ENCODE results near the gene DLEC1. TPM values are rescaled to one million over a fixed set of nuclear protein-coding genes. Genes with fewer than 3 reads are reported as not detected.

Gene DLEC1
- total and polyA plus RNA-seq, 2 donors (not counting 1 experiment from before 2014, with no cell fraction given), result under 0.01 to 0.02 TPM

DNA sequence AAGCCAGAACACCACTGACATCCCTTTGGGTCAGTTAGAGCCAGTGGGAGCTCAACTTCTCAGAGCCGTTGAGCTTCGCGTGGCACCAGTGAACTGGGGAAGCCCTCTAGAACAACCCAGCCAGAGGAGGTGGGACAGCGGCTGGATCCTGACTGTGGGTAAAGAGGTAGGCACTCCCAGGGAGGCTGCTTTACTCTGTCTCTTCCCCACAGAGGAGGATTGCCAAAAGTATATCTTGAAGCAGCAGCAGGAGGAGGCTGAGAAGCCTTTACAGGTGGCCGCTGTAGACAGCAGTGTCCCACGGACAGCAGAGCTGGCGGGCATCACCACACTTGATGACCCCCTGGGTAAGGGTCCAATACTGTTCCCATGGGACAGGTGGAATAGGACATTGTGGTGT lies 100.6 kb downstream of the DLEC1 start:
- Histone ChIP-seq H3K27ac (ENCODE audit: insufficient read depth, low read length) (no peak overlapping the region), H3K4me1 (ENCODE audit: control insufficient read depth, extremely low read depth, insufficient read depth, low read length) (peaks cover 12% of the 10 kb centered on the region), H3K9ac (ENCODE audit: insufficient read depth, low read length) (no peak overlapping the region), H3K9me3 (ENCODE audit: control insufficient read depth, insufficient read depth, low read depth, low read length) (no peaks in the 10 kb centered on the region), H4K20me1 (ENCODE audit: control insufficient read depth, extremely low read depth, insufficient read depth, low read length) (no peaks in the 10 kb centered on the region), H3K36me3 (ENCODE audit: control insufficient read depth, insufficient read depth, low read length) (peaks cover 5% of the 10 kb centered on the region), H2AFZ (ENCODE audit: low read length) (no peak overlapping the region), H3K4me2 (ENCODE audit: extremely low read depth, insufficient read depth, low read length) (peak overlapping the region; percentile 98), H3K4me3 (replicated peaks in 1 of 4; ENCODE audit: control extremely low read depth in 1 of 4, insufficient read depth in 1 of 4, low read depth in 3 of 4, low read length in 4 of 4) (peak overlapping the region; percentile 73 to 82 (median 80)), H3K79me2 (ENCODE audit: control insufficient read depth, insufficient read depth, low read length) (peaks cover 18% of the 10 kb centered on the region), H3K27me3 (ENCODE audit: control insufficient read depth, insufficient read depth, low read length) (no peaks in the 10 kb centered on the region)
- TF ChIP-seq, protein P1, sequence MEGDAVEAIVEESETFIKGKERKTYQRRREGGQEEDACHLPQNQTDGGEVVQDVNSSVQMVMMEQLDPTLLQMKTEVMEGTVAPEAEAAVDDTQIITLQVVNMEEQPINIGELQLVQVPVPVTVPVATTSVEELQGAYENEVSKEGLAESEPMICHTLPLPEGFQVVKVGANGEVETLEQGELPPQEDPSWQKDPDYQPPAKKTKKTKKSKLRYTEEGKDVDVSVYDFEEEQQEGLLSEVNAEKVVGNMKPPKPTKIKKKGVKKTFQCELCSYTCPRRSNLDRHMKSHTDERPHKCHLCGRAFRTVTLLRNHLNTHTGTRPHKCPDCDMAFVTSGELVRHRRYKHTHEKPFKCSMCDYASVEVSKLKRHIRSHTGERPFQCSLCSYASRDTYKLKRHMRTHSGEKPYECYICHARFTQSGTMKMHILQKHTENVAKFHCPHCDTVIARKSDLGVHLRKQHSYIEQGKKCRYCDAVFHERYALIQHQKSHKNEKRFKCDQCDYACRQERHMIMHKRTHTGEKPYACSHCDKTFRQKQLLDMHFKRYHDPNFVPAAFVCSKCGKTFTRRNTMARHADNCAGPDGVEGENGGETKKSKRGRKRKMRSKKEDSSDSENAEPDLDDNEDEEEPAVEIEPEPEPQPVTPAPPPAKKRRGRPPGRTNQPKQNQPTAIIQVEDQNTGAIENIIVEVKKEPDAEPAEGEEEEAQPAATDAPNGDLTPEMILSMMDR (conservative IDR thresholded peaks at IDR 0.05 in 1 of 2, IDR thresholded peaks at IDR 0.05 in 1 of 2; ENCODE audit: low read depth in 1 of 2, low read length in 2 of 2), result no peak
- no peak for TF ChIP-seq EZH2 (IDR thresholded peaks at IDR 0.05; ENCODE audit: low read length, missing control alignments)
- no peak for DNase-seq (ENCODE audit: low read depth in 2 of 2)

DNA sequence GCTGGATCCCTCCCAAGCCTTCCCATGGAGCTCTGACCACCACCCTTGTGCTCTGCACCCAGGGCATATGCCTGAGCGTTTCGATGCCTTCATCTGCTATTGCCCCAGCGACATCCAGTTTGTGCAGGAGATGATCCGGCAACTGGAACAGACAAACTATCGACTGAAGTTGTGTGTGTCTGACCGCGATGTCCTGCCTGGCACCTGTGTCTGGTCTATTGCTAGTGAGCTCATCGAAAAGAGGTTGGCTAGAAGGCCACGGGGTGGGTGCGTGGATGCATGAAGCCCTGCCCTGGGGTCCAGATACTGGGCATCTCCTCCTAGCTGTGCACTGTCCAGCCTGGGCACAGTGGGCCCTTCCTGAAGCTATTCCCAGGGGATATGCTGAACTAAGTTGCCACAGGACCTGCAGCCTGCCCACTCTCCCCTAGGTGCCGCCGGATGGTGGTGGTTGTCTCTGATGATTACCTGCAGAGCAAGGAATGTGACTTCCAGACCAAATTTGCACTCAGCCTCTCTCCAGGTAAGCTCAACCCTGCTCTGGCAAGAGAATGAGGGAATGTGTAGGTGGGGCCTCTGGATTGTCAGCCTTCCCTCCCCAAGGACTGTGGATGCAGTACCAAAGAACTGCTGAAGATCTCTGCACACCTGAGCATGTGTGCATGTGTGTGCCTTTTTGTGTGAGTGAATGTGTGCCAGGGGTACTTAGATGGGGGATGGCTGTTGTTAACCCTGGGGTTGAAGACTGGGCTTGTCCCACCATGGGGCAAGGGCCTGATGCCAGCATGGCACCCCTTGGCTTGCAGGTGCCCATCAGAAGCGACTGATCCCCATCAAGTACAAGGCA lies 101.5 kb downstream of the DLEC1 start:
- no peaks in the 10 kb centered on the region for H3K9me3 ChIP-seq (ENCODE audit: control insufficient read depth, insufficient read depth, low read depth, low read length)
- peaks cover 5% of the 10 kb centered on the region for H3K36me3 ChIP-seq (ENCODE audit: control insufficient read depth, insufficient read depth, low read length)
- DNase-seq (ENCODE audit: low read depth in 2 of 2), result no peak
- no peak overlapping the region for H3K9ac ChIP-seq (ENCODE audit: insufficient read depth, low read length)
- H3K27me3 ChIP-seq (ENCODE audit: control insufficient read depth, insufficient read depth, low read length), result no peaks in the 10 kb centered on the region
- TF ChIP-seq, protein P1 (conservative IDR thresholded peaks at IDR 0.05 in 1 of 2, IDR thresholded peaks at IDR 0.05 in 1 of 2; ENCODE audit: low read depth in 1 of 2, low read length in 2 of 2), result no peak
- no peak for TF ChIP-seq EZH2 (IDR thresholded peaks at IDR 0.05; ENCODE audit: low read length, missing control alignments)
- no peak overlapping the region for H3K4me2 ChIP-seq (ENCODE audit: extremely low read depth, insufficient read depth, low read length)
- no peak overlapping the region for H2AFZ ChIP-seq (ENCODE audit: low read length)
- peaks cover 12% of the 10 kb centered on the region for H3K4me1 ChIP-seq (ENCODE audit: control insufficient read depth, extremely low read depth, insufficient read depth, low read length)
- no peaks in the 10 kb centered on the region for H4K20me1 ChIP-seq (ENCODE audit: control insufficient read depth, extremely low read depth, insufficient read depth, low read length)
- H3K4me3 ChIP-seq (replicated peaks in 1 of 4; ENCODE audit: control extremely low read depth in 1 of 4, insufficient read depth in 1 of 4, low read depth in 3 of 4, low read length in 4 of 4), result no peak overlapping the region
- H3K79me2 ChIP-seq (ENCODE audit: control insufficient read depth, insufficient read depth, low read length), result peaks cover 16% of the 10 kb centered on the region
- H3K27ac ChIP-seq (ENCODE audit: insufficient read depth, low read length), result no peak overlapping the region

DNA sequence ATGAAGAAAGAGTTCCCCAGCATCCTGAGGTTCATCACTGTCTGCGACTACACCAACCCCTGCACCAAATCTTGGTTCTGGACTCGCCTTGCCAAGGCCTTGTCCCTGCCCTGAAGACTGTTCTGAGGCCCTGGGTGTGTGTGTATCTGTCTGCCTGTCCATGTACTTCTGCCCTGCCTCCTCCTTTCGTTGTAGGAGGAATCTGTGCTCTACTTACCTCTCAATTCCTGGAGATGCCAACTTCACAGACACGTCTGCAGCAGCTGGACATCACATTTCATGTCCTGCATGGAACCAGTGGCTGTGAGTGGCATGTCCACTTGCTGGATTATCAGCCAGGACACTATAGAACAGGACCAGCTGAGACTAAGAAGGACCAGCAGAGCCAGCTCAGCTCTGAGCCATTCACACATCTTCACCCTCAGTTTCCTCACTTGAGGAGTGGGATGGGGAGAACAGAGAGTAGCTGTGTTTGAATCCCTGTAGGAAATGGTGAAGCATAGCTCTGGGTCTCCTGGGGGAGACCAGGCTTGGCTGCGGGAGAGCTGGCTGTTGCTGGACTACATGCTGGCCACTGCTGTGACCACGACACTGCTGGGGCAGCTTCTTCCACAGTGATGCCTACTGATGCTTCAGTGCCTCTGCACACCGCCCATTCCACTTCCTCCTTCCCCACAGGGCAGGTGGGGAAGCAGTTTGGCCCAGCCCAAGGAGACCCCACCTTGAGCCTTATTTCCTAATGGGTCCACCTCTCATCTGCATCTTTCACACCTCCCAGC lies 102.4 kb downstream of the DLEC1 start:
- Histone ChIP-seq H3K9ac (ENCODE audit: insufficient read depth, low read length) (no peak overlapping the region), H3K4me2 (ENCODE audit: extremely low read depth, insufficient read depth, low read length) (no peak overlapping the region), H2AFZ (ENCODE audit: low read length) (no peak overlapping the region), H3K79me2 (ENCODE audit: control insufficient read depth, insufficient read depth, low read length) (peaks cover 11% of the 10 kb centered on the region), H4K20me1 (ENCODE audit: control insufficient read depth, extremely low read depth, insufficient read depth, low read length) (no peaks in the 10 kb centered on the region), H3K27ac (ENCODE audit: insufficient read depth, low read length) (no peak overlapping the region), H3K36me3 (ENCODE audit: control insufficient read depth, insufficient read depth, low read length) (peaks cover 5% of the 10 kb centered on the region), H3K9me3 (ENCODE audit: control insufficient read depth, insufficient read depth, low read depth, low read length) (no peaks in the 10 kb centered on the region), H3K4me1 (ENCODE audit: control insufficient read depth, extremely low read depth, insufficient read depth, low read length) (peaks cover 12% of the 10 kb centered on the region), H3K4me3 (replicated peaks in 1 of 4; ENCODE audit: control extremely low read depth in 1 of 4, insufficient read depth in 1 of 4, low read depth in 3 of 4, low read length in 4 of 4) (no peak overlapping the region), H3K27me3 (ENCODE audit: control insufficient read depth, insufficient read depth, low read length) (no peaks in the 10 kb centered on the region)
- DNase-seq (ENCODE audit: low read depth in 2 of 2), result no peak
- TF ChIP-seq, protein P1 (conservative IDR thresholded peaks at IDR 0.05 in 1 of 2, IDR thresholded peaks at IDR 0.05 in 1 of 2; ENCODE audit: low read depth in 1 of 2, low read length in 2 of 2), result no peak
- TF ChIP-seq EZH2 (IDR thresholded peaks at IDR 0.05; ENCODE audit: low read length, missing control alignments), result no peak
